Measurements from ENCODE around the gene YEATS4.

YEATS4 gene

GRCh38 chr12:69343357-69343756 lies 16.2 kb upstream of the YEATS4 start:
- DNase-seq = no peak

- no peak for DNase-seq
Measured at GRCh38 chr12:69343885-69344612, 15.5 kb upstream of the YEATS4 start.

GRCh38 chr12:69345077-69345476 lies 14.5 kb upstream of the YEATS4 start:
- no peak for DNase-seq

GRCh38 chr12:69345742-69346141 lies 13.8 kb upstream of the YEATS4 start:
- DNase-seq = no peak

GRCh38 chr12:69348162-69348938 lies 11.2 kb upstream of the YEATS4 start, which contains the start of gene LYZ:
Gene LYZ (plus strand): TSS chr12:69348381. CDS start chr12:69348409, 28 bp downstream.
- DNase-seq = no peak

GRCh38 chr12:69350002-69350626 lies 9.4 kb upstream of the YEATS4 start:
- DNase-seq = no peak

GRCh38 chr12:69350777-69351176 lies 8.8 kb upstream of the YEATS4 start:
- no peak for DNase-seq

- DNase-seq = no peak
Measured at GRCh38 chr12:69351462-69352236, 7.9 kb upstream of the YEATS4 start.

GRCh38 chr12:69352904-69353303 lies 6.6 kb upstream of the YEATS4 start:
- no peak for DNase-seq

GRCh38 chr12:69354172-69354555 lies 5.4 kb upstream of the YEATS4 start:
- no peak for DNase-seq

- no peak for DNase-seq
Measured at GRCh38 chr12:69354556-69355187, 4.9 kb upstream of the YEATS4 start.

GRCh38 chr12:69355363-69356028 lies 4.0 kb upstream of the YEATS4 start:
- DNase-seq = no peak

- no peak for DNase-seq
Measured at GRCh38 chr12:69360348-69360672, 767 bp downstream of the YEATS4 start.

- DNase-seq = no peak
Measured at GRCh38 chr12:69366796-69367195, 7.3 kb downstream of the YEATS4 start.

GRCh38 chr12:69368171-69368570 lies 8.6 kb downstream of the YEATS4 start:
- no peak for DNase-seq

- no peak for DNase-seq
Measured at GRCh38 chr12:69383074-69383473, 23.5 kb downstream of the YEATS4 start.

- no peak for DNase-seq
Measured at GRCh38 chr12:69385038-69385437, 25.5 kb downstream of the YEATS4 start.

GRCh38 chr12:69386921-69387320 lies 27.4 kb downstream of the YEATS4 start:
- DNase-seq = no peak

- no peak for DNase-seq
Measured at GRCh38 chr12:69388371-69388770, 28.8 kb downstream of the YEATS4 start.

- no peak for DNase-seq
Measured at GRCh38 chr12:69389831-69390230, 30.3 kb downstream of the YEATS4 start.

GRCh38 chr12:69392179-69392928 lies 32.8 kb downstream of the YEATS4 start:
- DNase-seq = no peak
